GM21423 (cell line): ENCODE measurements around the gene SEC61A2.
A peak's percentile ranks its signal among the peaks of the same experiment; 100 is the strongest.
"Not testable (repeated sequence)": the region's sequence is repeated elsewhere in the genome, so short reads cannot be mapped to it uniquely, and the experiment has no call there.

ENCODE experiments used
- ATAC-seq: cut with Tn5 transposase; IDR thresholded peaks from one replicate; pipeline ENCODE4 v1.9.1; 2021; ENCODE audit warnings: mild to moderate bottlenecking, moderate library complexity; ENCODE audit not compliant: unreplicated experiment

SEC61A2 gene

DNA sequence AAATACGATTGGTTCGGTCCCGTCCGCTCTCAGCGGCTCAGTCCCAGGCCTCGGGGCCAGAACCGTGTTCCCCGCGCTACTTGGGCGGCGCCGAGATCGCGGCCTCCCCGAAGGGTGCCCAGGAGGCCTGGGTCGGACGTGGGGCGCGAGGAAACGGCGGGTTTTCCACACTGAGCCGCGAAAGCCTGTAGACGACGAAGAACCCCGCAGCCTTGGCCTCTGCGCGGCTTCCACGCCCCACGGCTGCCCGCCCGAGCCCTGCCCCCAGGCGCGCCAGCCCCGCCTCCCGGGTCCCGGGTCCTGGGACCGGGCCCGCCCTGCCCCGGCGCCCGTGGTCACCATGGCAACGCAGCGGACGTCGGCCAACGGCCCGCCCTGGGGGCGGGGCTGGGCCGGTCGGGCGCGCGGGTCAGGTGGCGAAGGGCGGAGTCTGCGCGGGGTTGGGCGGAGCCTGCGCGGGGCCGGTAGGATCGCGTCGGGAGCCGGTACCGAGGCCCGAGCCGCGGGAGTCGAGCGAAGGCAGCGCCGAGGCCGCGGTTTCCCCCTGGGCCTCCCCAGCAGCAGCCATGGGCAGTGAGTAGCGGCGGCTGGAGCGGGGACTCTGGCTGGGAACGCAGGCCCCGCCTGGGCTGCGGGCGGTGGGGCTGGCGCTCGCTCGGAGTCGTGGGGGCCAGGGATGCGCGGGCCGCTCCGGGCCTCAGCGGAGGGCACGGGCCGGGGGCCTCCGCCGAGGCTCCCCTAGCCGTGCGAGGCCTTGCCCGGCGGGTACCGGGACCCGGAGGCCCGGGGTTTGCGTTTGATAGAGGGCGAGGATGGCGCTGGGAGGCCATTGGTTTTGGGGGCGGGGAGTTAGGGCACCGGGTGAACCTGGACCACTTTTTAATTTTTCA is at the start of gene SEC61A2:
Gene SEC61A2 (plus strand): TSS at position 456 of the 890 bp plus-strand sequence. CDS start 111 bp downstream, at position 567.
- peak; percentile 91 for ATAC-seq

- ATAC-seq: no peak
Observed at GRCh38 chr10:12081470-12081869, 48.0 kb upstream of the SEC61A2 start.

- ATAC-seq: no peak
Observed at GRCh38 chr10:12081879-12082557, 47.5 kb upstream of the SEC61A2 start.

- ATAC-seq: no peak
Observed at GRCh38 chr10:12088919-12089318, 40.6 kb upstream of the SEC61A2 start.

- no peak for ATAC-seq
Observed at GRCh38 chr10:12091421-12091820, 38.1 kb upstream of the SEC61A2 start.

- ATAC-seq: not testable (repeated sequence)
Observed at GRCh38 chr10:12097361-12097760, 32.1 kb upstream of the SEC61A2 start.

GRCh38 chr10:12097791-12098190 is 31.7 kb upstream of the SEC61A2 start:
- ATAC-seq: no peak

- ATAC-seq: no peak
Observed at GRCh38 chr10:12098966-12099365, 30.5 kb upstream of the SEC61A2 start.

DNA sequence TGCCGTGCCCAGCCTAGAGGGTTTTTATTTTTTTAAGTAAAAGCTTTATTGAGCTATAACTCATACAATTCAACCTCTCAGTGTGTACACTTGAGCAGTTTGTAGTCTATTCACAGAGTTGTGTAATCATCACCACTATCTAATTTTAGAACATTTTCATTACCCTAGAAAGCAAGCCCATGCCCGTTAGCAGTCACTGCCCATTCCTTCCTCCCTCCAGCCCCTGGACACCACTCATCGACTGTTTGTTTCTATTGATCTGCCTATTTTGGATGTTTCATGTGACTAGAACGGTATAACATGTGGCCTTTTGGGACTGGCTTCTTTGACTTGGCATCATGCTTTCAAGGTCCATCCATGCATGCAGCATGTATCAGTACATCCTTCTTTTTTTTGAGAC is 25.7 kb upstream of the SEC61A2 start:
- no peak for ATAC-seq

DNA sequence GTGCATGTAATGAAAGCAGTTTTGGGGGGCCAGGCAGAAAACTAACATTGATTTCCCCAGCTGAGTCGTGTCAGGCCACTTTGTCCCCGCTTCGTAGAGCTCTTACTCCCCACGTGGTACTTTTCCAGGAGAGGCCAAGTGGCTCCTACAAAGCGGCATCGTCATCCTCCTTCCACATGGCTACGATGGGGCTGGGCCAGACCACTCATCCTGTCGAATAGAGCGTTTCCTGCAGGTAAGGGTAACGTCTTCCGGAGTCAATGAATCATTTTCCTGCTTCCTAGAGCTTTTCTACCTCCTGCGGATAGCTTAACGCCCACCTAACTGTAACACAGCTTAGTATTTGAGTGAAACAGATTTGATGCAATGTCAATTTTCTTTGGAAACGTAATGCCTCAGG is 21.7 kb upstream of the SEC61A2 start:
- ATAC-seq: no peak

DNA sequence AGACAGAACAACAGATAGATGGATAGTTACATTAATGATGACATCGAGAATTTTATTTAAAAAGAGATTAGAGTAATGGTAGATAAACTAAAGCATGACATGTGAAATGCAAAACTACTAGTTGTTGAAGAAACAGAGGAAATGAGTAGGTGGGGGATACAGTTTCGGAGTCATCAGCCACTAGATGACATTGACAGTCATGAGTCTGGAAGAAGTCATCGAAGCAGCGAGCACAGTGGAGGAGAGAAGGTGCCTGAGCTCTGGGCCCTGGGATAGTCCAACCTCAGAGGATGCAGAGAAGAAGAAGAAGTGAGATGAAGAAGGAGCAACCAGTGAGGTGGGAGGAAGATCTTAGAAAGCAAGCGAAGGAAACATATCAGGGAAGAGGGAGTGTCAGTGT is 20.2 kb upstream of the SEC61A2 start:
- no peak for ATAC-seq

- no peak for ATAC-seq
Observed at GRCh38 chr10:12111528-12111927, 17.9 kb upstream of the SEC61A2 start.

- no peak for ATAC-seq
Observed at GRCh38 chr10:12113627-12114026, 15.8 kb upstream of the SEC61A2 start.

DNA sequence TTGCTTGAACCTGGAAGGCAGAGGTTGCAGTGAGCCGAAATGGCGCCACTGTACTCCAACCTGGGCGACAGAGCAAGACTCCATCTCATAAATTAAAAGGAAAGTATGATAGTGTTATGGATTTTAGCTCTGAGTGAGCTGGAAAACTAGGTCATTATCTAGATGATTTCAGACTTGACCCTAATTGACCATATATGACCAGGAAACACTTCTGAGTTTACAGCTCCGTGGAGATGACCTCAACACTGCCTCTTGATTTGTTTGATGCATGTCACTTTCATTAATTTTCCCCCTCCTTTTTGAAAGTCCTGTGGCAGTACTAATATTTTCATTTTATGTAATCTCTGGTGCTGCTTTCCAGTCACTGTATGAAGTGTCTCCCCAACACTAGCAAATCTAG is 7.8 kb upstream of the SEC61A2 start:
- ATAC-seq: no peak

GRCh38 chr10:12130237-12130872 is 878 bp downstream of the SEC61A2 start:
- ATAC-seq: peak; percentile 43

DNA sequence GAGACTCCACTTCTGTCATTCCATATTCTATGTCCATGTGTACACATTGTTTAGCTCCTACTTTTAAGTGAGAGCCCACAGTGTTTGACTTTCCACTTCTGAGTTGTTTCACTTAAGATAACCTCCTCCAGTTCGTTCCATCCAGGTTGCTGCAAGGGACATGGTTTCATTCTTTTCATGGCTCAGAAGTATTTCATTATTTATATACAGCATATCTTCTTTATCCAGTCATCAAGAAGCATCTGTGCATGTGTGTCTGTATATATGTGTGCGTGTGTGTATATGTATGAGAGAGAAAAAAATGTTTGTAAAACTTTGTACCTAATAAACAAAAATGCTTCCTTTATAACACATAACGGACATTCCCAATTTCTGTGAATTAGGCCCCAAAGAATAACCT is 6.2 kb downstream of the SEC61A2 start:
- ATAC-seq: no peak

DNA sequence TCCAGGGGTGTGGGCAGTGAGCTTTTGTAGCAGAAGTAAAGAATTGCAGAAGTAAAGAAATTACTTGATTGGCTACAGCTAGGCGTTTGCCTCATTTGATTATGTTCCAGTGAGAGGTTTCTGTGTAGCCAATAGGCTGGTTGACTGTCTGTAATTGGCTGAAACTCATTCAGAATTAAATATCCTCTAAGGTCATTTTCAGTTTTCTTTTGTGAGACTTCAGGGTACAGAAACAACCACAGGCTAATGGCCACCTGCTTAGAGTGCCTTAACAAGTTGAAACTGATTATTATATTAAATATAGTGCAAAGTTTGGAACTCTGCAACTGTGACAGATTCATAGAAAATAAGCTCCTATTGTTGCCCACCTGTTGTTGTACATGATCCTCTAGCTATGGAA is 10.6 kb downstream of the SEC61A2 start:
- no peak for ATAC-seq

GRCh38 chr10:12144538-12144937 is 15.1 kb downstream of the SEC61A2 start:
- ATAC-seq: no peak

DNA sequence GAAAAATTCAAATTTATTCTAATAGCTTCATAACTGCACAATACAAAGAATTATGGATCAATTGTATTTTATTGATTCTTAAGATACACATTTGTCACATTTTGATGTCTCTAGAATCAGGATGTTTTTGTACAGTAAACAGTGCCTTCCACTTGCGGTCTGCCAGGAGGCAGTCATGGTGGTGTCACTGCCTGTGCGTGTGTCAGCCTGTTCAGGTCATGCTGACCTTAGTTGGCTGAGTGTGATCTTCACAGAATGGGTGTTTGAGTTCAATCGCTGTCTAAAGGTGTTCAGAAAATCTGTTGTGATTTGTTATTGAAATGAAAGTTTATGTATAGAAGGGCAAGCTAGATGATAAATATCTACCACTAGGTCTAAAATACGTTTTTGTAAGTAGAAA is 20.7 kb downstream of the SEC61A2 start:
- ATAC-seq: no peak

DNA sequence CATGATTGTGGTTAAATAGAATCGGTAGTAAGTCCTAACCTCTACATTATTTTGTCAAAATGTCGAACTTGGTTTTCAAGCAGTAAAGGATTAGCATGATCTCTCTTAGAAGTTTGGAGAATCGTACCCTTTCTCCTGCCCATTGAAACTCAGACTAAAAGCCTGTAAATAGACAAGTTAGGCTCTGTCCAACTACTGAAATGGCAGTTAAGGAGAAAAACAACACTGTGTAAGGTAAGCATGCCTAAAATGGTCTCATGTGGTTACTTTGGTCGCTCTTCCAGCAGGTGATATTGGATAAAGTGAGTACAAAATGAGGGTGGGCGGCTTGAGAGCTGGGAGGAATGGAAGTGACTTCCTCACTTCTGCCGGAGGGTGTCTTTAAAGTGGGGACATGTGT is 25.0 kb downstream of the SEC61A2 start:
- ATAC-seq: no peak

GRCh38 chr10:12156367-12157123 is 27.1 kb downstream of the SEC61A2 start:
- no peak for ATAC-seq
